ENCODE results near the gene ZNF446.
"Not testable (repeated sequence)": the region's sequence is repeated elsewhere in the genome, so short reads cannot be mapped to it uniquely, and the experiment has no call there.

Gene ZNF446

GRCh38 chr19:58475714-58476497 lies at the start of gene ZNF446:
Gene ZNF446 (plus strand): TSS chr19:58476352. CDS start chr19:58477219, 867 bp downstream.
- in situ Hi-C loops (cut with HindIII; ENCODE audit: low sequenced_read_pairs): no loop called here

GRCh38 chr19:58428617-58429016 lies 47.5 kb upstream of the ZNF446 start:
- in situ Hi-C loops (cut with HindIII; ENCODE audit: low sequenced_read_pairs): no loop called here

GRCh38 chr19:58429745-58430144 lies 46.4 kb upstream of the ZNF446 start:
- in situ Hi-C loops (cut with HindIII; ENCODE audit: low sequenced_read_pairs): no loop called here

- in situ Hi-C loops (cut with HindIII; ENCODE audit: low sequenced_read_pairs): no loop called here
Measured at GRCh38 chr19:58434217-58434616, 41.9 kb upstream of the ZNF446 start.

- in situ Hi-C loops (cut with HindIII; ENCODE audit: low sequenced_read_pairs): no loop called here
Measured at GRCh38 chr19:58439576-58440554, 36.3 kb upstream of the ZNF446 start, which contains the start of gene ZNF132. Gene ZNF132 (minus strand): TSS chr19:58440153. CDS start chr19:58439821, 332 bp downstream.

GRCh38 chr19:58440556-58440955 lies 35.6 kb upstream of the ZNF446 start:
- in situ Hi-C loops (cut with HindIII; ENCODE audit: low sequenced_read_pairs): no loop called here

GRCh38 chr19:58442986-58443385 lies 33.2 kb upstream of the ZNF446 start:
- in situ Hi-C loops (cut with HindIII; ENCODE audit: low sequenced_read_pairs): not testable (repeated sequence)

- in situ Hi-C loops (cut with HindIII; ENCODE audit: low sequenced_read_pairs): not testable (repeated sequence)
Measured at GRCh38 chr19:58448860-58449259, 27.3 kb upstream of the ZNF446 start.

GRCh38 chr19:58449980-58450379 lies 26.2 kb upstream of the ZNF446 start:
- in situ Hi-C loops (cut with HindIII; ENCODE audit: low sequenced_read_pairs): not testable (repeated sequence)

GRCh38 chr19:58450856-58451357 lies 25.2 kb upstream of the ZNF446 start:
- in situ Hi-C loops (cut with HindIII; ENCODE audit: low sequenced_read_pairs): no loop called here

- in situ Hi-C loops (cut with HindIII; ENCODE audit: low sequenced_read_pairs): no loop called here
Measured at GRCh38 chr19:58451358-58452101, 24.6 kb upstream of the ZNF446 start, which contains the start of gene ZNF324B. Gene ZNF324B (plus strand): TSS chr19:58451622. CDS start chr19:58453702, 2,080 bp downstream.

GRCh38 chr19:58453743-58454142 lies 22.4 kb upstream of the ZNF446 start:
- in situ Hi-C loops (cut with HindIII; ENCODE audit: low sequenced_read_pairs): no loop called here

GRCh38 chr19:58455306-58455705 lies 20.8 kb upstream of the ZNF446 start:
- in situ Hi-C loops (cut with HindIII; ENCODE audit: low sequenced_read_pairs): no loop called here

- in situ Hi-C loops (cut with HindIII; ENCODE audit: low sequenced_read_pairs): no loop called here
Measured at GRCh38 chr19:58456111-58456510, 20.0 kb upstream of the ZNF446 start.

GRCh38 chr19:58460039-58460438 lies 16.1 kb upstream of the ZNF446 start:
- in situ Hi-C loops (cut with HindIII; ENCODE audit: low sequenced_read_pairs): no loop called here

GRCh38 chr19:58466089-58466759 lies 9.9 kb upstream of the ZNF446 start:
- in situ Hi-C loops (cut with HindIII; ENCODE audit: low sequenced_read_pairs): no loop called here

- in situ Hi-C loops (cut with HindIII; ENCODE audit: low sequenced_read_pairs): no loop called here
Measured at GRCh38 chr19:58466760-58467589, 9.2 kb upstream of the ZNF446 start, which contains the start of gene ZNF324. Gene ZNF324 (plus strand): TSS chr19:58467080. CDS start chr19:58469186, 2,106 bp downstream.

GRCh38 chr19:58468216-58468839 lies 7.8 kb upstream of the ZNF446 start:
- in situ Hi-C loops (cut with HindIII; ENCODE audit: low sequenced_read_pairs): no loop called here

Data from DLD1 (cell line).